ENCODE results near the gene DDAH1.

DDAH1 gene

DNA sequence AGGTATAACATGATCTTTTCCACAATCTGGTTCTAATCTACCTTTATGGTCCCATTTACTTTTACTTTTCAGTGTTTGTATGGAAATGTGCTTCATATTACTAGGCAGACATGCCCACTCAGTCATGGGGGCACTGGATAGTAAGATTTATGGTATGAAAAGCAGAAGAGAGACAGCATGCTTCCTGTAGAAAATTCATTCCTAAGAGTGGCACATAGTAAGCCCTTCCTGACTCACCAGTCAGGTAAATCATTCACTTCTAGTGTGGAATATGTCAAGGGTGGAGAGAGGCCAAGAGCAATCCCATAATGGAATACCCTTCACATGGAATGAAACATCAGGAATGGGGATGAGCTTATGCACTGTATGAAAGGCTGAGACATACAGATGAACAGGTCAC is 139.0 kb downstream of the DDAH1 start:
- Histone ChIP-seq H3K79me2 (ENCODE audit: low read length) (no peaks in the 10 kb centered on the region), H3K9ac (ENCODE audit: low read length) (no peak overlapping the region), H3K9me3 (ENCODE audit: insufficient read depth, low read length) (no peaks in the 10 kb centered on the region), H3K4me3 (ENCODE audit: low read length) (no peak overlapping the region), H3K4me1 (ENCODE audit: low read length) (no peaks in the 10 kb centered on the region), H3K36me3 (replicated peaks; ENCODE audit: low read depth, low read length) (no peaks in the 10 kb centered on the region), H4K20me1 (ENCODE audit: insufficient read depth, low read length) (no peaks in the 10 kb centered on the region), H3K4me2 (ENCODE audit: low read length) (no peak overlapping the region), H3K27me3 (ENCODE audit: low read depth, low read length) (no peaks in the 10 kb centered on the region), H2AFZ (ENCODE audit: low read depth, low read length) (no peak overlapping the region), H3K27ac (ENCODE audit: low read length) (no peak overlapping the region)
- TF ChIP-seq EZH2phosphoT487 (IDR thresholded peaks at IDR 0.05; ENCODE audit: low read depth) = no peak
- TF ChIP-seq, protein P1, sequence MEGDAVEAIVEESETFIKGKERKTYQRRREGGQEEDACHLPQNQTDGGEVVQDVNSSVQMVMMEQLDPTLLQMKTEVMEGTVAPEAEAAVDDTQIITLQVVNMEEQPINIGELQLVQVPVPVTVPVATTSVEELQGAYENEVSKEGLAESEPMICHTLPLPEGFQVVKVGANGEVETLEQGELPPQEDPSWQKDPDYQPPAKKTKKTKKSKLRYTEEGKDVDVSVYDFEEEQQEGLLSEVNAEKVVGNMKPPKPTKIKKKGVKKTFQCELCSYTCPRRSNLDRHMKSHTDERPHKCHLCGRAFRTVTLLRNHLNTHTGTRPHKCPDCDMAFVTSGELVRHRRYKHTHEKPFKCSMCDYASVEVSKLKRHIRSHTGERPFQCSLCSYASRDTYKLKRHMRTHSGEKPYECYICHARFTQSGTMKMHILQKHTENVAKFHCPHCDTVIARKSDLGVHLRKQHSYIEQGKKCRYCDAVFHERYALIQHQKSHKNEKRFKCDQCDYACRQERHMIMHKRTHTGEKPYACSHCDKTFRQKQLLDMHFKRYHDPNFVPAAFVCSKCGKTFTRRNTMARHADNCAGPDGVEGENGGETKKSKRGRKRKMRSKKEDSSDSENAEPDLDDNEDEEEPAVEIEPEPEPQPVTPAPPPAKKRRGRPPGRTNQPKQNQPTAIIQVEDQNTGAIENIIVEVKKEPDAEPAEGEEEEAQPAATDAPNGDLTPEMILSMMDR (IDR thresholded peaks at IDR 0.05; ENCODE audit: low read depth, low read length) = no peak

DNA sequence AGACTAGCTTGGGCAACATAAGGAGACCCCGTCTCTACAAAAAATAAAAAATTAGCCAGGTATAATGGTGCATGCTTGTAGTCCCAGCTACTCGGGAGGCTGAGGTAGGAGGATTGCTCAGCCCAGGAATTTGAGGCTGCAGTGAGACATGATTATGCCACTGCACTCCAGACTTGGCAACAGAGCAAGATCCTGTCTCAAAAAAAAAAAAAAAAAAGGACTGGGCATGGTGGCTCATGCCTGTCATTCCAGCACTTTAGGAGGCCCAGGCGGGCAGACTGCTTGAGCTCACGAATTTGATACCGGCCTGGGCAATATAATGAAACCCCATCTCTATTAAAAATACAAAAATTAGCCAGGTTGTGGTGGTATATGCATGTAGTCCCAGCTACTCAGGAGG is 141.2 kb downstream of the DDAH1 start:
- Histone ChIP-seq H3K27me3 (ENCODE audit: low read depth, low read length) (no peaks in the 10 kb centered on the region), H3K79me2 (ENCODE audit: low read length) (no peaks in the 10 kb centered on the region), H3K4me1 (ENCODE audit: low read length) (peaks cover 12% of the 10 kb centered on the region), H3K4me3 (ENCODE audit: low read length) (no peak overlapping the region), H3K4me2 (ENCODE audit: low read length) (no peak overlapping the region), H4K20me1 (ENCODE audit: insufficient read depth, low read length) (no peaks in the 10 kb centered on the region), H3K36me3 (replicated peaks; ENCODE audit: low read depth, low read length) (no peaks in the 10 kb centered on the region), H3K27ac (ENCODE audit: low read length) (no peak overlapping the region), H3K9ac (ENCODE audit: low read length) (no peak overlapping the region), H3K9me3 (ENCODE audit: insufficient read depth, low read length) (no peaks in the 10 kb centered on the region), H2AFZ (ENCODE audit: low read depth, low read length) (no peak overlapping the region)
- TF ChIP-seq, protein P1 (IDR thresholded peaks at IDR 0.05; ENCODE audit: low read depth, low read length) = no peak
- TF ChIP-seq EZH2phosphoT487 (IDR thresholded peaks at IDR 0.05; ENCODE audit: low read depth) = no peak

DNA sequence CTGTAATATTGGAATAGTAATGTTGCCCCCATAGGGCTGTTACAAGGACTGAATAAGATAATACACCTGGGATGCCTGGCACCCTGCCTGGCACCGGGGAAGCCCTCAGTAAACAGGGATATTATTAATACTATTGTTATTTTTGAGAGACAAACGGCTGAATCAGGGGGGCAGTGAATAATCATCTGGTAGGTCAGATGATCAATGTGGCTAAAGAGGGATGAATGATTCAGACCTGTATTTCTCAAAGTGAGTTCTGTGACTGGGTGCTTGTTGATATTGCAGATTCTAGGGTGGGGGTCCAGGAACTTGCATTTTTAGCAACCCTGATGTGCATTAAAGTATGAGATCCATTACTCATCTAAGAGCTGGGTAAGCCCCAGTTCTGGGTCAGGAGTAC is 142.3 kb downstream of the DDAH1 start:
- Histone ChIP-seq H3K4me2 (ENCODE audit: low read length) (no peak overlapping the region), H3K27me3 (ENCODE audit: low read depth, low read length) (no peaks in the 10 kb centered on the region), H4K20me1 (ENCODE audit: insufficient read depth, low read length) (no peaks in the 10 kb centered on the region), H2AFZ (ENCODE audit: low read depth, low read length) (no peak overlapping the region), H3K27ac (ENCODE audit: low read length) (no peak overlapping the region), H3K4me3 (ENCODE audit: low read length) (no peak overlapping the region), H3K79me2 (ENCODE audit: low read length) (no peaks in the 10 kb centered on the region), H3K9me3 (ENCODE audit: insufficient read depth, low read length) (no peaks in the 10 kb centered on the region), H3K36me3 (replicated peaks; ENCODE audit: low read depth, low read length) (no peaks in the 10 kb centered on the region), H3K9ac (ENCODE audit: low read length) (no peak overlapping the region), H3K4me1 (ENCODE audit: low read length) (peaks cover 12% of the 10 kb centered on the region)
- no peak for TF ChIP-seq EZH2phosphoT487 (IDR thresholded peaks at IDR 0.05; ENCODE audit: low read depth)
- TF ChIP-seq, protein P1 (IDR thresholded peaks at IDR 0.05; ENCODE audit: low read depth, low read length) = no peak

DNA sequence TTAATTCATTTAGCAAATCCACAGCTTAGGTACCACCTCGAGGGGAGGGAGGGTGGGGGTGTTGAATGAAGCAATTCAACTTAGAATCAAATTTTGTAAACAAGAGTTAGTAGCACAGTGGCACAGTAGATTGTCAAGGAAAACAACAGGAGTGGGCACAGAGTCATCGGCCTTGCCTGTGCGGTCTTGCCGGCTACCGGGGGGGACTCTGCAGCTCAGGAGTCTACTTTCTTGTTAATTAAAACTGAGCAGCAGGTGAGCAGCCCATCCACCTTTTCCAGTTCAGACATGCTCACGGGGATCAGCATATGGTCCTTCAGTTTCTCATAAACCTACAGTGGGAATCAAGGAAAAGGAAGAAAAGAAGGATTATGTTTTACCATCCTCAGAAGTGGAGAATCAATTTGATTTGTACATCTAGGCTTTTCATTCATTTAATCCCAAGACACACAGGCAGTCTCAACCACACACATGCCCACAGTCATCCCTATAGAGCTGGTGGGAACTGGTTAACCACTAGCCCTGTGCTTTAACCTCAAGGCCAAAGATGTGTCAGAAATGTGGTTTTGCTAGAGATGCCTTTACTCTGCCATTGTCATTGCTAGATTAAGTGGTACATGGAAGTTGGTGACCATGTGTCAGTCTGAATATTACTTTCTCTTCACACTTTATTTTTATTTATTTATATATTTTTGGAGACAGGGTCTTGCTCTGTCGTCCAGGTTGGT is 143.6 kb downstream of the DDAH1 start:
- H3K79me2 ChIP-seq (ENCODE audit: low read length) = no peaks in the 10 kb centered on the region
- no peaks in the 10 kb centered on the region for H3K9me3 ChIP-seq (ENCODE audit: insufficient read depth, low read length)
- H3K4me3 ChIP-seq (ENCODE audit: low read length) = no peak overlapping the region
- H3K4me1 ChIP-seq (ENCODE audit: low read length) = peaks cover 12% of the 10 kb centered on the region
- no peak overlapping the region for H3K9ac ChIP-seq (ENCODE audit: low read length)
- H2AFZ ChIP-seq (ENCODE audit: low read depth, low read length) = no peak overlapping the region
- H3K36me3 ChIP-seq (replicated peaks; ENCODE audit: low read depth, low read length) = no peaks in the 10 kb centered on the region
- H3K4me2 ChIP-seq (ENCODE audit: low read length) = no peak overlapping the region
- no peak for TF ChIP-seq EZH2phosphoT487 (IDR thresholded peaks at IDR 0.05; ENCODE audit: low read depth)
- TF ChIP-seq, protein P1 (IDR thresholded peaks at IDR 0.05; ENCODE audit: low read depth, low read length) = no peak
- no peak overlapping the region for H3K27ac ChIP-seq (ENCODE audit: low read length)
- no peaks in the 10 kb centered on the region for H3K27me3 ChIP-seq (ENCODE audit: low read depth, low read length)
- no peaks in the 10 kb centered on the region for H4K20me1 ChIP-seq (ENCODE audit: insufficient read depth, low read length)
